Activated CD4-positive, CD25-positive, alpha-beta regulatory T cell treated with anti-CD3 and anti-CD28 coated beads, Interleukin-2, amount 50 U/mL, for 72 hours (primary cell): Measurements from ENCODE around the gene SFN.
"Not testable (repeated sequence)": the region's sequence is repeated elsewhere in the genome, so short reads cannot be mapped to it uniquely, and the experiment has no call there.

ENCODE experiments used
- DNase-seq: peaks from one replicate; pipeline ENCODE4 v3.0.0; 2021

SFN gene

DNA sequence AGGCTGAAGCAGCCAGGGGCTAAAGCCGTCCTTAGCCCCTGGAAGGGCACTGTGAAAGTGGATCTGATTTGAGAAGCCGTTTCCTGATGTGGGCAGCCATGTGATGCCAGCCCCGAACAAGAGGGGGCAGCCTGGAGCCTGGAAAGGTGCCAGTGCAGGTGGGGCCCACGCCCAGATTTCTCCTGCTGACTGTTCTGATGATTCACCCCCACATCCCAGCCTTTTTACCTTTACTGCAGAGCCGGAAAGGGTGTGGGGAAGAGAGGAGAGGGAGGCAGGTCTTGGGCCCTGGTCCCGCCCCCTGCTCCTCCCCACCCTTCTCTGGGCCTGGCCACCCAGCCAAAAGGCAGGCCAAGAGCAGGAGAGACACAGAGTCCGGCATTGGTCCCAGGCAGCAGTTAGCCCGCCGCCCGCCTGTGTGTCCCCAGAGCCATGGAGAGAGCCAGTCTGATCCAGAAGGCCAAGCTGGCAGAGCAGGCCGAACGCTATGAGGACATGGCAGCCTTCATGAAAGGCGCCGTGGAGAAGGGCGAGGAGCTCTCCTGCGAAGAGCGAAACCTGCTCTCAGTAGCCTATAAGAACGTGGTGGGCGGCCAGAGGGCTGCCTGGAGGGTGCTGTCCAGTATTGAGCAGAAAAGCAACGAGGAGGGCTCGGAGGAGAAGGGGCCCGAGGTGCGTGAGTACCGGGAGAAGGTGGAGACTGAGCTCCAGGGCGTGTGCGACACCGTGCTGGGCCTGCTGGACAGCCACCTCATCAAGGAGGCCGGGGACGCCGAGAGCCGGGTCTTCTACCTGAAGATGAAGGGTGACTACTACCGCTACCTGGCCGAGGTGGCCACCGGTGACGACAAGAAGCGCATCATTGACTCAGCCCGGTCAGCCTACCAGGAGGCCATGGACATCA, at the start of gene SFN:
SFN (plus strand) TSS at position 369 of the 904 bp plus-strand sequence; CDS start at position 433, 64 bp downstream.
- peak; percentile 46 for DNase-seq

- no peak for DNase-seq
Measured at GRCh38 chr1:26814377-26814776, 48.6 kb upstream of the SFN start.

DNA sequence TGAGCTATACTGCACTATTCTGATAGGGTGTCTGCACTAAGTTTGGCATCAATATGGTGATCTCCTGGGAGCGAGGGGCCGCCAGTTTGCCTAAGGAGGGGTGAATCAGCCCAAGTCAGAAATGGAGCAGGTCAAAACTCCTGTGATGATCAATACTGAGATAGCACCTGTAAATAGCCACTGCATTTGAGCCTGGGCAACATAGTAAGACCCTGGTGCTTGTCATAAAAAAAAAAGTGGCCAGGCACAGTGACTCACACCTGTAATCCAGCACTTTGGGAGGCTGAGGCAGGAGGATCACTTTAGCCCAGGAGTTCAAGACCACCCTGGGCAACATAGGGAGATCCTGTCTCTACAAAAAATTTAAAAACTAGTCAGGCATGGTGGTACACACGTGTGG, 48.1 kb upstream of the SFN start:
- no peak for DNase-seq

- DNase-seq = no peak
Measured at GRCh38 chr1:26820784-26821269, 42.1 kb upstream of the SFN start.

DNA sequence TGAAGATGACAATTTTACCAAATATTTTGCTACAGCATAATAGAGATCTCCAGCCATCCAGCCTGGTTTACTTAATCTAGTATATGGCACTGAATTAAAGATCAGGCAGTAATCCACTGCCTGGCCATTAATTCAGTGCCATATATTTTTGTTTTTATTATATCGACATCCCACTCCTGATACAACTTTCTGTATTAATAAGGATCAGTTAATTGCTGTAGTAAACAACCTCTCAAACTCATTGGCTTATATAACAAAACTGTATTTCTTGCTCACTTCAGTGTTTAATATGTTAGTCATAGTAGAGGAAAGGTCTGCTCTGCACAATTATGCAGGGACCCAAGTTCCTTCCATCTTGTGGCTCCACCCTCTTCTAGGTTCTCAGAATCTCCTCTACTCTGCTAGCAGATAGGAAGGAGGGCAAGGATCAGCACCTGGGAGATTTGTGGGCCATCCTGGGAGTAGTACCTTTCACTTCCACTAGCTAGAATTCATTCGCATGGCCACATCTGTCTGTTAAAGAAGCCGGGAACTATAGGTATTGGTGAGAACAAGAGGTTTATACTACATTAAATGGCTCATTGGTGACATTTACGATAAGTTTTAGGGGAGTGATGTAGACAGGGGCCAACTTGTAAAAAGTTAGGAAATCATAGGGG, 40.1 kb upstream of the SFN start:
- DNase-seq = no peak

GRCh38 chr1:26824731-26825130, 38.2 kb upstream of the SFN start:
- no peak for DNase-seq

GRCh38 chr1:26826261-26827105, 36.5 kb upstream of the SFN start, which contains the start of gene ZDHHC18:
TSS of gene ZDHHC18 (plus strand) at chr1:26826688. CDS start at chr1:26826805, 117 bp downstream.
- DNase-seq = peak; percentile 84

DNA sequence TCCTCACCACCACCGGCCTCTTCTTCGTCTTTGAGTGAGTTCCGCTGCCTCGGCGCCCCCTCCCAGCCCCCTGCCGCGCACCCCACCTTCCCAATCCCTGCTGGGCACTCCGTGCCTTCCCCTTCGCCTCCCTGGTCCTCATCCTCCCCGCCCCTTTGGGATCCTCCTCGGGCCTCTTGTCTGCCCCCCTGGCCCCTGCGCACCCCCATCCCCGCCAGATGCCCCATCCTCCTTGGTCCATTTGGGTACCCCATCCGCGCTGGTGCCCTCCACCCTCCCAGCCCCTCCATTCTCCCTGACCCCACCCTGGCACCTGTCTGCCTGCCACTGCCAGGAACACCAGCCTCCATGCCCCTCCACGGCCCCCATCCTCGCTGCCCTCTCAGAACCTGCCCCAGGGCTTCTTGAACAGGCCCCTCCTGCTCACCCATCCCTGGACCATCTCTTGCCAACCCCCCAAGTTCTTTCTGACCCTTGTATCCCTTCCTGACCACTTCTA, 35.8 kb upstream of the SFN start:
- no peak for DNase-seq

DNA sequence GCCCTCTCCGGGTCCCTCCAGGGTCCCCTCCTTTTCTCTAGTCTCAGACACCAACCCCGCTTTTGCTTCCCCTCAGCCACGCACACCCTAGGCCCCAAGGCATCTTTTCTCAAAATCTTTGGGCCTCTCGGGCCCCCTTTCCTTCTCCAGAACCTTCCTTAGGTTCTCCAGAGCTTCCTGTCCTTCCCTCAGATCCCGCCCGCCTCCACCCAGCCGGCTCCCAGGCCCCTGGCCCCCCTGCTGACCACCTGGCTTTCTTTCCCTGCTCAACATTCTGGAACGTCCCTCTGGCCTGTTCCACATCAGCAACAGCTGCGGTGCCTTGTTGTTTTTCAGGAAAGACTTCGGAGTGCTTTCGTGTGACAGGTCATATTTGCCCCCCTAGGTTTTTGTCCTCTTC, 35.3 kb upstream of the SFN start:
- DNase-seq = no peak

DNA sequence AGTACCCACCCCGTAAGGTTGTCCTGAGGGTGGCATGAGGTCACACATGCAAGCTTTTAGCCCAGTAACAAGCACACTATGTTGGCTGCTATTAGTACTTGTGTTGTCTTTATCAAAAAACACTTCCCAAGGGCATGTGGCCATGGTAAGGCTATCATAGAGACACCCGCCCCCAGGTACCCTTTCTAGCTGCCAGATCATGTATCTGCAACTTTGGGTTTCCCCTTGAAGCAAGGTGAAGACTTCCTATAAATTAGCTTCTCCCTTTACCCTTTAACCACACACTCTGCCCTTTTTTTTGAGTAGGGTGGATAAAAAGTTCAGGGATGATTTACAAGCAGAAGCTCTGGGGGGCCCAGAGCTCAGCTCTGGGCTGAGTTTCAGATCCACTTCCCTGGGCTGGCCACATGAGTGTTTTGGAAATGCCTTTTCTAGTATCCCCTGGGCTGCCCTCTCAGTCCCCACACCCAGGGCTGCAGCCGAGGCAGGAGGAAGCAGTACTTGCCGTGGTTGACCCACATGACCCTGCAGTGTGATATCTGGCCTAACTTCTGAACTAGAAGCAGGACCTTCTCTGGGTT, 34.4 kb upstream of the SFN start:
- no peak for DNase-seq

DNA sequence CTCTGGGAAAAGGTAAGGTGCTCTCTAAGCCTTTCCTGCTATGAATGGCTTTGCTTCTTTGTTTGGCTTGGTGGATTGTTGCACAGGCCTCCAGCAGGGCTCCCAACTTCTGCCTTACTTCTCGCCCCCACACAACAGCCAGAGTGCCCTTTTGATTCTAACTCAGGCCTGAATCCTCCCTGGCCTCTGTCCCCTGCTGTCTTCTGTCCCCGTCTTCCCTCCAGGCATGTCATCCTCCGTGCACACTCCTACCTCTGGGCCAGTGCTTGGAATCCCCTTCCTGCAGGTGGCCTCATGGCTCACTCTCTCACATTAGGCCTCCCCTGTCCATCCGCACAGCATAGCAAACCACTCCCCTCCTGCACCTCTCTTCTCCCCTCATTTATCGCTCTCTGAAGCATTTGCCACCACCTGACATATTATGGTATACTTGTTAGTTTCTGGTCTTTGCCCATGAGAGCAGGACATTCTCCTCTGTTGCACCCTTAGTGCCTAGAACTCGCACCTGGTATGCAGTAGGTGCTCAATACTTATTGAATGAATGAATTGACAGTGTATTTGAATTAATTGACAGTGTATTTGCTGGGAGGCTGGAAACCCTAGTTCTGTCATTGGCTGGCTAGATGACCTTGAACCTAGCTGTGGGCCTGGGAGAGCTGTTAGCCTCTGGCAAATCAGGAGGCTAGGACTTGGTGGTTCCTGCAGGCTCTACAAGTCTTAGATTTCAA, 33.6 kb upstream of the SFN start:
- DNase-seq = no peak

- DNase-seq = no peak
Measured at GRCh38 chr1:26831059-26831458, 31.9 kb upstream of the SFN start.

DNA sequence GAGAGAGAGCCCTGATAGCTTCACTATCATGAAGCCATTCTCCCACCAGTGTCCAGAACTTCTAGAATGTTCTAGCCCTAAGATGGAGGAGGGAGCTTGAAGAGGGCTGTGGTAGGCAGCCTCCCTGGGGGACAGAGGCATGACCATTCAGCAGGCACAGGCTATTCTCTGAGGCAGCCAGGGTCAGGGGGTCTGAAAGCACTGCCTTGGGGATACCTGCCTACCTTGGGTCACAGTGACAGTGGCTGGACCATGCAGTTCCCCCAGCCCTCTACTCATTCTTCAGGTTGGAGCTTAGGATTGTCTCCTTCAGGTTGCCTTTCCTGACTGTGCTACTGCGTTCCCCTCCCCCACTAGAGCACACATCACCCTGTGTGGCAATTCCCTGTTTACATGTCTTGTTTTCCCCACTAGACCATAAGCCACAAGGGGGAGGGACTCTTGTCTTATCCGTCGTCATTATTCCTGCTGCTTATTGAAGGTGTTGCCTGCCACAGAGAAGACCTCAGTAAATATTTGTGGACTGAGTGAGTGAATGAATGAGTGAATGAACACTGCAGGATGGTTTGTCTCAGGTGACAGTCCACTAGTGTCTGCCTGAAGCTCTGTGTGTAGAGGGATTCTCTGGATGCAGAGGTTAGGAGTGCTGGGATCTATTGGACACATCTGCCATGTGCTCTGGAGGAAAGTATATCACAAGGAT, 31.3 kb upstream of the SFN start:
- DNase-seq = no peak

DNA sequence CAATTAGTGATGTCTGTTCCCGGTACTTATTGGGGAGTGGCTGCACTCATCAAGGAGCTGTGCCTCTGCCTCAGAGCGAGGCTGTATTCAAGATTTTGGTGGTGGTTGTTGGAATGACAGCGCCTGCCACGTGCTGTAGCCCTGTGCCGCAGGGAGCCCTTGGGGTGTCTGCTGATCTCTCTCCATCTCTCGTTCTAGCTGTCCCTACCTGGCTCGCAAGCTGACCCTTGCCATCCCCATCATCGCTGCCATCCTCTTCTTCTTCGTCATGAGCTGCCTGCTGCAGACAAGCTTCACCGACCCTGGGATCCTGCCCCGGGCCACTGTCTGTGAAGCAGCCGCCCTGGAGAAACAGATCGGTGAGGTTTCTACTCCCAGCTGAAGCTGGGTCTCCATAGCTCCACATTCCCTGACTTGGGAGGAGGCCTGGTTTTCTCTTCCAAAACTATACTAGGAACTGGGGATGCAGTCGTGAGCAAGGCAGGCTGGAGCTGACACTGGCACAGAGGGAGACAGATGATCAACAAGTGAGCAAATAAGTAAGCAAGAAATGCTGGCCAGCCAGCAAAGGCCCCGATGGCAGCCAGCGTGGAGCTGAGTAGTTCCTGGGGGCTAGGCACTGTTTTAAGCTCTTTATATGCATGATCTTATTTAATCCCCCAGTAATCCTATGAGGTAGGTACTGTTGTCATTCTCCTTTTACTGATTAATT, 30.5 kb upstream of the SFN start:
- no peak for DNase-seq

DNA sequence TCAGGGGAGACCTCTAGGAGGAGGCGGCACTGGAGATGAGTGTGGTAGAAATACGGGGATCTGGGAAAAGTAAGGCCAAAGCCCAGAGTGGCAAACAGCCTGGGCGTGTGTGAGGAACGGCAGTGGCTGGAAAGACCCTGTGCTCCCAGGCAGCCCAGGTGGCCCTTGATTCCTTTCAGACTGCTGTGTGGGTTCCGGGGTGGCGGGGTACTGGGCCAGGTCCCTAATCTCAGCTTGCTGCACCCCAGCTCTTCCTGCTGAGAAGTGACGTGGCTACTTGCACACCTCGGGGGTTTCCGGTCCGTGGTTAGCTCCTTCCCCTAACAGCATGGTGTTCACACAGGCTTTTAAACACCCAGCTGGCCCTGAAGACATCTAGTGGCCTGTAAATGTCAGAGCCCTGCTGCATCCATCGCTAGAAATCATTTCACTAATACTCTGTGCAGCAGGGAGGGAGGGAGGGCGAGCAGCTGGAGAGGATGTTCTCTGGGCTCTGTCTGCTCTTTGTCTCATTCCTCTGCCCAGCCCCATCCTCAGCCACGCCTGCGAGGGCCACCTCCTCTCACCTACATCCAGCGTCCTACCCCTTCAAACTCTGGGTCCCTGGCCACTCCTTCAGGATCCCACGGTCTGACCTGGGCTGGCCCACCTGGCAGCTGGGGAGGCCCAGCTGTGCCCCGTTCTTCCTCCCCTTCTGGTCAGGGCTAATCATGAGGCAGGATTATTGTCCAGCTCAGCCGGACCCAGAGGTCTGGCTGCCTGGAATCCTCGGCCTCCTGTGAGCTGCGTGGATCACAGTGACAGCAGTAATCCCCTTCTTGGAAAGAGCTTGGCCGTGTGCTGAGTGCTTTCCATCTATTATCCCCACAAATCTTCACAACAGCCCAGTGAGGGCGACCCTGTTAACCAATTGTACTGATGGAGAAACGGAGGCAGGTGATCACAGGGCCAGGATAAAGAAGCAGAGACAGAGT, 29.2 kb upstream of the SFN start:
- DNase-seq = peak; percentile 77

DNA sequence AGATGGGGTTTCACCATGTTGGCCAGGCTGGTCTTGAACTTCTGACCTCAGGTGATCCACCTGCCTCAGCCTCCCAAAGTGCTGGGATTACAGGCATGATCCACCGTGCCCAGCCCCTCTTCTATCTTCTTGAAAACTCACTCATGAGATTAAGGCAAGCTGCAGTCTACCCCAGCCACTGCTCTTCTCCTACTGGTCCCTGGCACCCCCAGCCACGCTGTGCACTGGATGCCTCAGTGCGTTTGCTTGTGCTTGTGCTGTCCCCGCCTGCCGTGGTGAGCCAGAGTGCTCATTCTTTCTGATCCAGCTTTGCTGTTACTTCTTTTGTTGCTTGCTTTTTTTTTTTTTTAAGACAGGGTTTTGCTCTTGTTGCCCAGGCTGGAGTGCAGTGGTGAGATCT, 25.3 kb upstream of the SFN start:
- not testable (repeated sequence) for DNase-seq

GRCh38 chr1:26838474-26839338, 24.2 kb upstream of the SFN start:
- peak; percentile 60 for DNase-seq

DNA sequence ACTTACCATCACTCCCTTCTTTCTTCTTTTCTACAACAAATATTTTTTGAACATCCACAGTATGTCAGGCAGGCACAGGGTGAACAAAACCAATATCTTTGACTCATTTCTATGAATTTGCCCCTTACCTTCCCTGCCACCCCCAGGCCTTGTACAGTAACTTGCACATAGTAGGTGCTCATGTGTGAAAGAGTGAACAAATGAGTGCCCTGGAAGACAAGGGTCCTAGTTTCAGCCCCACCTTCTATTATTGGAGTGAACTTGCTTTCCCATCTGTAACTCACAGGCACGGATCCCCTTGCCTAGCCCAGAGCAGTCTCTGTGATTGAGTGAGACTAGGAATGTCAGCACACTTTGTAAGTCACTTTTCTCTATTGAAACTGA, 23.6 kb upstream of the SFN start:
- no peak for DNase-seq
